Measurements from ENCODE around the gene PRDM10. TPM values are rescaled to one million over a fixed set of nuclear protein-coding genes. Genes with fewer than 3 reads are reported as not detected.

The PRDM10 gene
- total RNA-seq, 1 experiment from 2014 or later, result 7.7 TPM

DNA sequence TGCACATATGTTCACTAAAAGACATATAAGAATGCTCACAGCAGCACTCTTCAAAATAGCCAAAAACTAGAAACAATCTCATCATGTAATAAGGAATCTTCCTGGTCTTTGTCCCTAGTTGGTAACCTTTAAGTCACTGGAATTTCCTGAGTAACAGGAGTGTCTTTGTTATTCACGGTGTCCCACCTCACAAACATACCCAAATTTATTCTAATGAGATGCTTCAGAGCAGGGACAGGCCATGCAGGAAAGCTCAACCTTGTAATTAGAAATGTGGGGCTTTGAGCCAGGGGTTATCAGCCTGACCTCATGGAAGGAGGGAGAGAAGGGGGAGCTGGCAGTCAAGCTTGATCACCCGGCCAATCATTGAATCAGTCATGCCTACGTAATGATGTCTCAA, 66.9 kb downstream of the PRDM10 start:
- no peak overlapping the region for H3K4me2 ChIP-seq (ENCODE audit: insufficient read depth, insufficient read length, low read length)
- no CpG with 5 or more reads among the region's 3 CpGs for WGBS (ENCODE audit: extremely low coverage, insufficient read length, low lambda C conversion rate)

More for the DNA sequence above, 66.9 kb downstream of the PRDM10 start:
- H3K27me3 ChIP-seq (ENCODE audit: insufficient read depth, low read length), result no peaks in the 10 kb centered on the region
- no peak overlapping the region for H2BK20ac ChIP-seq (ENCODE audit: low read depth, low read length, poor library complexity, severe bottlenecking)
- no peak overlapping the region for H3K56ac ChIP-seq (ENCODE audit: insufficient read length, low read depth, low read length)
- Mint-ChIP-seq H3K36me3 (ENCODE audit: insufficient read depth in 1 of 3, low read depth in 3 of 3) (peaks cover 12 to 26% (median 16%) of the 10 kb centered on the region in 3 experiments), H3K27me3 (ENCODE audit: low read depth) (no peaks in the 10 kb centered on the region), H3K4me3 (no peak overlapping the region; a peak in 2 of 5 replicates), H3K9me3 (no peaks in the 10 kb centered on the region), H3K4me1 (peaks cover 27 to 40% of the 10 kb centered on the region in 2 experiments), H3K27ac (peak overlapping the region; percentile 20 to 90 (median 69); a peak in 6 of 7 replicates)
- 0 out of 2 replicates have a peak overlapping the region, but pooled peaks have one; percentile 1 for H3K14ac ChIP-seq (ENCODE audit: insufficient read depth, low read length)
- no peak overlapping the region for H3K18ac ChIP-seq (ENCODE audit: insufficient read length, low read depth, low read length)
- peak overlapping the region; percentile 81 for H3K27ac ChIP-seq (ENCODE audit: insufficient read length, low read depth, low read length)
- no peak overlapping the region for H2AK5ac ChIP-seq (ENCODE audit: insufficient read length, low read length)
- H3K4me1 ChIP-seq (ENCODE audit: insufficient read depth, low read length), result peaks cover 9% of the 10 kb centered on the region
- H4K5ac ChIP-seq (ENCODE audit: insufficient read length, low read depth, low read length), result peak overlapping the region; percentile 11
- H4K8ac ChIP-seq (replicated peaks; ENCODE audit: insufficient read length, low read depth, low read length), result no peak overlapping the region
- no peak overlapping the region for H3K9ac ChIP-seq (ENCODE audit: extremely low read depth, insufficient read length, low read length)
- H2BK15ac ChIP-seq (ENCODE audit: low read depth, low read length), result no peak overlapping the region
- no peak overlapping the region for H2AFZ ChIP-seq (ENCODE audit: low read length)
- no peak overlapping the region for H2BK5ac ChIP-seq (ENCODE audit: insufficient read length, low read length)
- TF ChIP-seq, protein P1, sequence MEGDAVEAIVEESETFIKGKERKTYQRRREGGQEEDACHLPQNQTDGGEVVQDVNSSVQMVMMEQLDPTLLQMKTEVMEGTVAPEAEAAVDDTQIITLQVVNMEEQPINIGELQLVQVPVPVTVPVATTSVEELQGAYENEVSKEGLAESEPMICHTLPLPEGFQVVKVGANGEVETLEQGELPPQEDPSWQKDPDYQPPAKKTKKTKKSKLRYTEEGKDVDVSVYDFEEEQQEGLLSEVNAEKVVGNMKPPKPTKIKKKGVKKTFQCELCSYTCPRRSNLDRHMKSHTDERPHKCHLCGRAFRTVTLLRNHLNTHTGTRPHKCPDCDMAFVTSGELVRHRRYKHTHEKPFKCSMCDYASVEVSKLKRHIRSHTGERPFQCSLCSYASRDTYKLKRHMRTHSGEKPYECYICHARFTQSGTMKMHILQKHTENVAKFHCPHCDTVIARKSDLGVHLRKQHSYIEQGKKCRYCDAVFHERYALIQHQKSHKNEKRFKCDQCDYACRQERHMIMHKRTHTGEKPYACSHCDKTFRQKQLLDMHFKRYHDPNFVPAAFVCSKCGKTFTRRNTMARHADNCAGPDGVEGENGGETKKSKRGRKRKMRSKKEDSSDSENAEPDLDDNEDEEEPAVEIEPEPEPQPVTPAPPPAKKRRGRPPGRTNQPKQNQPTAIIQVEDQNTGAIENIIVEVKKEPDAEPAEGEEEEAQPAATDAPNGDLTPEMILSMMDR (conservative IDR thresholded peaks at IDR 0.05), result no peak
- H3K79me1 ChIP-seq (ENCODE audit: insufficient read depth, low read depth, low read length, poor library complexity, severe bottlenecking), result no peaks in the 10 kb centered on the region
- no peaks in the 10 kb centered on the region for H3K9me3 ChIP-seq (ENCODE audit: control insufficient read depth, low read depth, low read length)
- H3K4ac ChIP-seq (ENCODE audit: low read depth, low read length), result no peak overlapping the region
- peak; percentile 45 for DNase-seq
- H2BK120ac ChIP-seq (ENCODE audit: low read depth, low read length, poor library complexity, severe bottlenecking), result no peak overlapping the region
- no peaks in the 10 kb centered on the region for H3K79me2 ChIP-seq (ENCODE audit: insufficient read depth, low read length)
- no peaks in the 10 kb centered on the region for H4K20me1 ChIP-seq (ENCODE audit: control insufficient read depth, insufficient read depth, insufficient read length)
- no peak overlapping the region for H2BK12ac ChIP-seq (ENCODE audit: insufficient read length, low read depth, low read length)
- H3K23ac ChIP-seq (ENCODE audit: insufficient read length, low read depth, low read length), result no peak overlapping the region
- no peak overlapping the region for H3T11ph ChIP-seq (ENCODE audit: low read length)
- H4K91ac ChIP-seq (ENCODE audit: insufficient read length, low read depth, low read length), result no peak overlapping the region
- no peaks in the 10 kb centered on the region for H3K23me2 ChIP-seq (ENCODE audit: insufficient read length, low read depth, low read length, poor library complexity, severe bottlenecking)

All from H9 (cell line).